ENCODE measurements around the gene TNNT1.
A peak's percentile ranks its signal among the peaks of the same experiment; 100 is the strongest.

Gene TNNT1

GRCh38 chr19:55089342-55089944 is 59.6 kb downstream of the TNNT1 start:
- DNase-seq (ENCODE audit: low read depth, low spot score), result no peak

GRCh38 chr19:55088543-55089341 is 60.3 kb downstream of the TNNT1 start:
- peak; percentile 85 for DNase-seq (ENCODE audit: low read depth, low spot score)

GRCh38 chr19:55088021-55088451 is 61.0 kb downstream of the TNNT1 start:
- peak; percentile 16 for DNase-seq (ENCODE audit: low read depth, low spot score)

GRCh38 chr19:55087542-55087901 is 61.5 kb downstream of the TNNT1 start:
- DNase-seq (ENCODE audit: low read depth, low spot score), result peak; percentile 61

- peak; percentile 98 for DNase-seq (ENCODE audit: low read depth, low spot score)
Observed at GRCh38 chr19:55086730-55087541, 62.1 kb downstream of the TNNT1 start.

- DNase-seq (ENCODE audit: low read depth, low spot score), result no peak
Observed at GRCh38 chr19:55085923-55086715, 62.9 kb downstream of the TNNT1 start.

GRCh38 chr19:55084416-55084815 is 64.6 kb downstream of the TNNT1 start:
- no peak for DNase-seq (ENCODE audit: low read depth, low spot score)

- no peak for DNase-seq (ENCODE audit: low read depth, low spot score)
Observed at GRCh38 chr19:55083004-55083850, 65.8 kb downstream of the TNNT1 start.
